ENCODE measurements around the gene L3MBTL4. TPM values are rescaled to one million over a fixed set of nuclear protein-coding genes. Genes with fewer than 3 reads are reported as not detected.

L3MBTL4 gene
- total RNA-seq, 1 experiment from 2014 or later, result 0.87 TPM

DNA sequence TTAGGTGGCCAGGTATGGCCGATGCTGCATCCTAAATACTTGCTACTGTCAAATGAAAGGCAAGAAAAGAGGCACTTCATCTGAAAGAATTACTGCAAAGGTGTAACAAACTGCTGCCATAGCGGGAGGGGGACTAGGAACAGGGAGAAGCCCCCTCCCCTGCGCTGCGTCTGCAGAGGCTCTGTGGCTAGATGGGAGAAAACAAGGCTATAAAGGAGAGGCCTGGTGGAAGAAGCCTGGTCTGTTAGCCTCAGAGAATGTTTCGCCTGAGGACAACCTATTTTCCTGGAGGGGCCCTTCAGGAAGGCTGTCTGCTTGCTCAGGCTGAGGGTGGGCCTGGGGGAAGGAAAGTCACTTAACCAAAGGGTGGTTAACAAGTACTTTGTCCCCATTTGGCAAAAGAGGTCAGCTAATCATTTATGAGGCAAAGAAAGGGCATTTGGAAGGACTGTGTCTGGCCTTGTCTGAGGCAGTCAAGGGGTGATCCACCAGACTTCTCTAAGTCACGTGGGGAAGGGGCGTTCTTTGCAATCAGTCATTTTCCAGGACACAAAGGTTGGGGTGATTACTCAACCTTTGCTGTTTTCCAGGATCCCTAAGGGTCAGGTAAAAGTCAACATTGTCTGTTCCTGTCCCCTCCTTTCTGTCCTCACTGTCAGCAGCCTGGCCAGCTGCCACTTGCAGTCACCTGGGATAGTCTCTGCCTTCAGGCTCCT, 416.4 kb downstream of the L3MBTL4 start:
- intact Hi-C loops (cut with micrococcal nuclease; ENCODE audit: unreplicated experiment), result no loop called here
- Histone ChIP-seq H3K4me3 (ENCODE audit: low read depth in 2 of 2, low read length in 2 of 2) (no peak overlapping the region), H3K27me3 (ENCODE audit: control insufficient read depth, insufficient read depth, low read length) (no peaks in the 10 kb centered on the region), H3K36me3 (ENCODE audit: control insufficient read depth, insufficient read depth, low read length) (no peaks in the 10 kb centered on the region), H3K27ac (ENCODE audit: low read length) (no peak overlapping the region), H3K9me3 (ENCODE audit: control insufficient read depth, insufficient read depth, low read depth, low read length) (no peaks in the 10 kb centered on the region), H3K4me1 (ENCODE audit: control insufficient read depth, insufficient read depth, low read length) (no peaks in the 10 kb centered on the region)
- ATAC-seq (no peak), DNase-seq (ENCODE audit: low read depth, low spot score) (no peak)
- no peak for TF ChIP-seq SIN3A (IDR thresholded peaks at IDR 0.05; ENCODE audit: borderline replicate concordance, insufficient read depth, low read depth, low read length)
- no peak for TF ChIP-seq POLR2AphosphoS5 (IDR thresholded peaks at IDR 0.05; ENCODE audit: low read depth, low read length)
- TF ChIP-seq REST (IDR thresholded peaks at IDR 0.05; ENCODE audit: insufficient read depth in 1 of 2, low read depth in 2 of 2, low read length in 1 of 2), result no peak
- ChIA-PET POLR2A (no interaction called here), CTCF (no interaction called here)
- BruUV-seq (replicated peaks), result no TSS peak
- in situ Hi-C loops (cut with HindIII; ENCODE audit: low pct_unique_long_range_greater_than_20kb, low sequenced_read_pairs), result no loop called here

- Histone ChIP-seq H3K27me3 (ENCODE audit: control insufficient read depth, insufficient read depth, low read length) (no peaks in the 10 kb centered on the region), H3K36me3 (ENCODE audit: control insufficient read depth, insufficient read depth, low read length) (no peaks in the 10 kb centered on the region), H3K9me3 (ENCODE audit: control insufficient read depth, insufficient read depth, low read depth, low read length) (no peaks in the 10 kb centered on the region), H3K4me1 (ENCODE audit: control insufficient read depth, insufficient read depth, low read length) (no peaks in the 10 kb centered on the region), H3K4me3 (ENCODE audit: low read depth in 2 of 2, low read length in 2 of 2) (no peak overlapping the region), H3K27ac (ENCODE audit: low read length) (no peak overlapping the region)
- no peak for DNase-seq (ENCODE audit: low read depth, low spot score)
- ChIA-PET POLR2A (no interaction called here), CTCF (no interaction called here)
- intact Hi-C loops (cut with micrococcal nuclease; ENCODE audit: unreplicated experiment) (no loop called here), in situ Hi-C loops (cut with HindIII; ENCODE audit: low pct_unique_long_range_greater_than_20kb, low sequenced_read_pairs) (no loop called here)
- no peak for ATAC-seq
- no peak for TF ChIP-seq SIN3A (IDR thresholded peaks at IDR 0.05; ENCODE audit: borderline replicate concordance, insufficient read depth, low read depth, low read length)
- no peak for TF ChIP-seq REST (IDR thresholded peaks at IDR 0.05; ENCODE audit: insufficient read depth in 1 of 2, low read depth in 2 of 2, low read length in 1 of 2)
- TF ChIP-seq POLR2AphosphoS5 (IDR thresholded peaks at IDR 0.05; ENCODE audit: low read depth, low read length), result no peak
- TF ChIP-seq, protein P1, sequence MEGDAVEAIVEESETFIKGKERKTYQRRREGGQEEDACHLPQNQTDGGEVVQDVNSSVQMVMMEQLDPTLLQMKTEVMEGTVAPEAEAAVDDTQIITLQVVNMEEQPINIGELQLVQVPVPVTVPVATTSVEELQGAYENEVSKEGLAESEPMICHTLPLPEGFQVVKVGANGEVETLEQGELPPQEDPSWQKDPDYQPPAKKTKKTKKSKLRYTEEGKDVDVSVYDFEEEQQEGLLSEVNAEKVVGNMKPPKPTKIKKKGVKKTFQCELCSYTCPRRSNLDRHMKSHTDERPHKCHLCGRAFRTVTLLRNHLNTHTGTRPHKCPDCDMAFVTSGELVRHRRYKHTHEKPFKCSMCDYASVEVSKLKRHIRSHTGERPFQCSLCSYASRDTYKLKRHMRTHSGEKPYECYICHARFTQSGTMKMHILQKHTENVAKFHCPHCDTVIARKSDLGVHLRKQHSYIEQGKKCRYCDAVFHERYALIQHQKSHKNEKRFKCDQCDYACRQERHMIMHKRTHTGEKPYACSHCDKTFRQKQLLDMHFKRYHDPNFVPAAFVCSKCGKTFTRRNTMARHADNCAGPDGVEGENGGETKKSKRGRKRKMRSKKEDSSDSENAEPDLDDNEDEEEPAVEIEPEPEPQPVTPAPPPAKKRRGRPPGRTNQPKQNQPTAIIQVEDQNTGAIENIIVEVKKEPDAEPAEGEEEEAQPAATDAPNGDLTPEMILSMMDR (IDR thresholded peaks at IDR 0.05), result no peak
- no peak for TF ChIP-seq TCF7L2 (IDR thresholded peaks at IDR 0.05; ENCODE audit: low read depth, low read length)
- no TSS peak for BruUV-seq (replicated peaks)
Measured at GRCh38 chr18:5997361-5997760, 417.4 kb downstream of the L3MBTL4 start.

Measured in Panc1 (cell line).